HG03558 (cell line): Measurements from ENCODE around the gene TLR9.
A peak's percentile ranks its signal among the peaks of the same experiment; 100 is the strongest.
"Not testable (repeated sequence)": the region's sequence is repeated elsewhere in the genome, so short reads cannot be mapped to it uniquely, and the experiment has no call there.

Experiments used
- ATAC-seq: cut with Tn5 transposase; IDR thresholded peaks from one replicate; pipeline ENCODE4 v1.9.1; 2021; ENCODE audit warnings: moderate number of reproducible peaks; ENCODE audit not compliant: unreplicated experiment; ENCODE audit errors: extremely low read depth

The TLR9 gene

GRCh38 chr3:52225452-52226228, at the start of gene TLR9:
Gene TLR9 (minus strand): TSS chr3:52225645. CDS start chr3:52225529, 116 bp downstream.
- ATAC-seq: peak; percentile 50

GRCh38 chr3:52274781-52275180, 49.3 kb upstream of the TLR9 start:
- not testable (repeated sequence) for ATAC-seq

- no peak for ATAC-seq
Observed at GRCh38 chr3:52272831-52273230, 47.4 kb upstream of the TLR9 start.

- ATAC-seq: not testable (repeated sequence)
Observed at GRCh38 chr3:52272172-52272571, 46.7 kb upstream of the TLR9 start.

GRCh38 chr3:52270252-52270754, 44.9 kb upstream of the TLR9 start:
- no peak for ATAC-seq

- no peak for ATAC-seq
Observed at GRCh38 chr3:52269776-52270175, 44.3 kb upstream of the TLR9 start.

GRCh38 chr3:52268036-52268435, 42.6 kb upstream of the TLR9 start:
- ATAC-seq: no peak

GRCh38 chr3:52265387-52265786, 39.9 kb upstream of the TLR9 start:
- no peak for ATAC-seq

GRCh38 chr3:52262447-52262846, 37.0 kb upstream of the TLR9 start:
- ATAC-seq: no peak

- ATAC-seq: no peak
Observed at GRCh38 chr3:52259448-52259847, 34.0 kb upstream of the TLR9 start.

- no peak for ATAC-seq
Observed at GRCh38 chr3:52259035-52259434, 33.6 kb upstream of the TLR9 start.

- ATAC-seq: no peak
Observed at GRCh38 chr3:52257911-52258310, 32.5 kb upstream of the TLR9 start.

- no peak for ATAC-seq
Observed at GRCh38 chr3:52256622-52257021, 31.2 kb upstream of the TLR9 start.

GRCh38 chr3:52256159-52256558, 30.7 kb upstream of the TLR9 start:
- ATAC-seq: no peak

- ATAC-seq: no peak
Observed at GRCh38 chr3:52254608-52255007, 29.2 kb upstream of the TLR9 start.

- peak; percentile 80 for ATAC-seq
Observed at GRCh38 chr3:52253314-52254304, 28.2 kb upstream of the TLR9 start.

GRCh38 chr3:52250122-52250521, 24.7 kb upstream of the TLR9 start:
- ATAC-seq: no peak

GRCh38 chr3:52249683-52250082, 24.2 kb upstream of the TLR9 start:
- ATAC-seq: no peak

- ATAC-seq: no peak
Observed at GRCh38 chr3:52248816-52249547, 23.5 kb upstream of the TLR9 start.

GRCh38 chr3:52248165-52248541, 22.7 kb upstream of the TLR9 start:
- ATAC-seq: no peak
